HG03025 (cell line): ENCODE data around the gene VEPH1.

Experiments used
- ATAC-seq: cut with Tn5 transposase; IDR thresholded peaks from one replicate; pipeline ENCODE4 v1.9.1; 2021; ENCODE audit warnings: mild to moderate bottlenecking, moderate library complexity; ENCODE audit not compliant: unreplicated experiment, low FRiP score

The VEPH1 gene

DNA sequence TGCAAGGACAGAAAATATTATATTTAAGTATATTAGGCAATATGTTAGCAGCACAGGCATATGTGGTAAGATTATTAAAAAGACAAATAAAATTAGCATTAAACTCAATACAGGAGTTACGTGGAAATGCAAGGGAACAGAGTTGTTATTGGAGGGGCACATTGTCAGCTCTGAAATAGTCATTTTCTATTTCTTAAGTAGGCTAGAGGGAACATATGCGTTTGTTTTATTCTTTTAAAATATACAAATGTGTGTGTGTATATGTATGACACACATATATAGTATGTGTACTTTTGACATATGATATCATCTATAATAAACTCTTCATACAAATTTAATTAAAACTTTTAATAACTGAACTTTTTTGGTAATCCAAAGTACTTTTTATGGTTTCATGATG is 22.8 kb upstream of the VEPH1 start:
- ATAC-seq: no peak

DNA sequence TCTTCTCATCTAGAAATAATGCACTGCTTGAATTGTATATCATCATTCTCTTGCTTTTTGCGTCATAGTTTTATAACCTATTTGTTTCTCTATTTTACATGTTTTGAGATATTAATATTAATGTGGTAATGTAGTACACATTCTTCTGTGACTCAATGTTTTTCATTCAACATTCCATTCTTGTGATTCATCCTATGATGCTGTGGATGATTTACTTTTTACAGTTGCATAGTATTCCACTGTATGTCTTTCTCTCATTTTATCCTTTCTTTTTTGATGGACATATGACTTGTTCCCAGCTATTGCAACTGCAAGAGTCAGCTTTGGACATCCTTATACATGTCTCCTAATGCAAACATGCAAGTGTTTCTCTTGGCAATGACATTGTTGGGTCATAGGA is 20.6 kb upstream of the VEPH1 start:
- no peak for ATAC-seq

- no peak for ATAC-seq
These were observed 19.4 kb upstream of the VEPH1 start for GRCh38 chr3:157522648-157523047.

DNA sequence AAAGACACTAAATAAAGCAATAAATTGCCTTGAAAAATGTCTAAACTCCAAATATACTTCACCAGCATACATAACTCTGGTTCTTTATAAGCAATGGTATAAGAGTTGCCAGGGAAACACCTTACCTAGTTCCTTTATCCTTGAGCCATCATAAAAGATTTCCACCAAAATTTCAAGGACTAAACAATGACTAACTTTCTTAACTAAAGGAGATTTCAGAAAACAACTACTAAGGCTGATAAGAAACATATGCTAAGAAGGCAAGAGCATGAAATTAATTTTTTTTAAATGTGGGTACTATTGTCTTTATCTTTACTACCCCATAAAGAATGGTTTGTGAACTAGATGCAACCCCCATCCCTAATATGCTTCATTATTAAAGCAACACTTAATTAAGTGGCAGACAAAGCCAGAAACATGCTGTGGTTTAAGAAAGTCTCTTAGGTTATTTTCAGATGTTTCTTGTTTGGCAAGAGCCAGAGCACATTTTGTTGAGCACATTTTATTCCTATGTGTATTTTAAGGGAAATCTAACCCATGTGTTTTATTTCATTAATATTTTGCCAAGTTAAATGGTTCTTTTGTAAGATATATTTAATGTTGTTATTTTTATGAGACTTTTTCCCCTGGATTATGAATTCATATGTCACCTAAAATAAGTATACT is 17.4 kb upstream of the VEPH1 start:
- ATAC-seq: no peak

DNA sequence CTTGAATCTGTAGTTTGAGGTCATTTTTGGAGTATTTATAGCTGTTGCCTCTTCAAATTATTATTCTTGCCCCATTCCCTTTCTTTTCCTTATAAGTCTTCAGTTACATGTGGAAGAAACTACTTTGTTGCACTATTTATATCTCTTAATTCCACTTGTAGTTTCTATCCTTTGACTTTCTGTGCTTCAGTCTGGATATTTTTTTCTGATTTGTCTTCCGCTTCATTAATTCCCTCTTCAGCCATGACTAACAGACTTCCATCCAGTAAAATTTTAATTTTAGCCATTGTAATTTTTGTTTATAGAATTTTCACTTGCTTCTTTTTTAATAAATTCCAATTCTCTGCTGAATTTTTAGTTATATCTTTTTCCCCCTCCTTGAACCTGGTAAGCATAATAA is 15.7 kb upstream of the VEPH1 start:
- no peak for ATAC-seq

- no peak for ATAC-seq
These were observed 13.7 kb upstream of the VEPH1 start for GRCh38 chr3:157516928-157517327.

GRCh38 chr3:157515398-157515797 is 12.2 kb upstream of the VEPH1 start:
- no peak for ATAC-seq

- ATAC-seq: no peak
These were observed 11.2 kb upstream of the VEPH1 start for GRCh38 chr3:157514371-157514895.

GRCh38 chr3:157513585-157513984 is 10.4 kb upstream of the VEPH1 start:
- no peak for ATAC-seq

GRCh38 chr3:157512534-157512933 is 9.3 kb upstream of the VEPH1 start:
- ATAC-seq: no peak

DNA sequence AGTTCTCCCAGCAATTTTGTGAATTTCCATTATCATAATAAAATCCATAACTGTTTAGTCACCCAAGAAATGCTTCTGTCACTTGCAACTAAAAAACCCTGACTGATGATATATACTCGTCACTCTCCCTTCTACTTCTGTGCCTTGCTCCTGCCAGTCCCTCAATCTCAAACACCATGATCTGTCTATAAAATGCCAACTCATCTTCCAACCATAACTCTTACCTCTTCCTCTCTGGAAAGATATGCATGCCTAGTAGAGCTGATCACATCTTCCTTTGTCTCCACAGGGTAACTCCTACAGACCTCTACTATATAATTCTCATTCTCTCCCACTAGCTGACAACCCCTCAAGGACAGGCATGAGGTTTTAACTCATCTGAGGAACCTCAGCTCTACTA is 5.2 kb upstream of the VEPH1 start:
- ATAC-seq: no peak

GRCh38 chr3:157501863-157502262 is 1.4 kb downstream of the VEPH1 start:
- no peak for ATAC-seq

DNA sequence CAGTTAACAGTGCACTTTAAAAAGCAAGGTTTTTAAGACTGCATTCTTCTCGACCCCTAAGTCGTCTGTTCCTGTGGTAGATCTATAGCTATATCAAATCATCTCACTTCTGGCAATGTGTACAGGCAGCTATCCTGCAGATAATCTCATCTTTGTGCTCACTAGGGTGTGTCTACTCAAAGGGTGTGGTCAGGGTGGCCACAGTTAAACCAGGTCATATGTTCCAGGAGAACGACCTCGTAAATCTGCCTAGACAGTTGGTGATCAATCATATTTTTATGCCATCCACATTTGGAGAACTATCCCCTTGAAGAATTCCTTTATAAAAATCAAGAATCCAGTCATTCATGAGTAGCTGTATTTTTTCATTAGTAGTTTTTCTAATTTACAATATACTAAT is 3.0 kb downstream of the VEPH1 start:
- ATAC-seq: no peak

GRCh38 chr3:157499342-157499963 is 3.8 kb downstream of the VEPH1 start:
- no peak for ATAC-seq

- no peak for ATAC-seq
These were observed 4.8 kb downstream of the VEPH1 start for GRCh38 chr3:157498371-157498770.

- ATAC-seq: no peak
These were observed 7.4 kb downstream of the VEPH1 start for GRCh38 chr3:157495846-157496245.

DNA sequence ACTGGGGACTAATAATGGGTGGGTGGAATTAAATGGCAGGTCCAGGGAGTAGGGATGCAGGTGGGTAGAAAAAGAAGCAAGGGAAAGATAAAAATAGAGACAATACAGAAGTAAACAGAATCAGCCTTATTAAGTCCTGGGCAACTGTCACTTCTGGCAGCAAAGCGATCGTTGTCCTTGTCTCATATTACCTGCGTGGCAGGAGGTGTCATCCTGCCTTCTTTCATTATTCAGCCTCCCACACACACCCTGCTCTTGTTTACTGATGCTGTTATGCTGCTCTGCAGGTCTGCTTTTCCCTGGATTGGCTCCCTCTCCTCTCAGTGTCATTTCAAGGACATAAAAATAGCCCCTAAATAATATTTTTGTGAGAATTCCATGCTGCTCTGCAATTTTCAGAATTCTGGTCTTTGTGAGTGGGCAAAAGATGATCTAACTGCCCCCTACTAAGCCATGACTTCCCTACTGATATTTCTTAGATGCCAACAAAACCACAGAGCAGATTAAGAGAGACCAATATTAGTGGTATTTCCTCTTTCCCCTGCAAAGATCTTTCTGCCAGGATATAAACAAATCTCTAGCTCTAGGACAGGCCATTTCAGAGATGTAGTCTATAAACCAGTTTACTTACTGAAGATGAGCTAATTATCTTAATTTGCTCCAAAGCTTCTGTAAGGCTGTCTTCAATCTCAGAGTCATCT is 8.5 kb downstream of the VEPH1 start:
- no peak for ATAC-seq

DNA sequence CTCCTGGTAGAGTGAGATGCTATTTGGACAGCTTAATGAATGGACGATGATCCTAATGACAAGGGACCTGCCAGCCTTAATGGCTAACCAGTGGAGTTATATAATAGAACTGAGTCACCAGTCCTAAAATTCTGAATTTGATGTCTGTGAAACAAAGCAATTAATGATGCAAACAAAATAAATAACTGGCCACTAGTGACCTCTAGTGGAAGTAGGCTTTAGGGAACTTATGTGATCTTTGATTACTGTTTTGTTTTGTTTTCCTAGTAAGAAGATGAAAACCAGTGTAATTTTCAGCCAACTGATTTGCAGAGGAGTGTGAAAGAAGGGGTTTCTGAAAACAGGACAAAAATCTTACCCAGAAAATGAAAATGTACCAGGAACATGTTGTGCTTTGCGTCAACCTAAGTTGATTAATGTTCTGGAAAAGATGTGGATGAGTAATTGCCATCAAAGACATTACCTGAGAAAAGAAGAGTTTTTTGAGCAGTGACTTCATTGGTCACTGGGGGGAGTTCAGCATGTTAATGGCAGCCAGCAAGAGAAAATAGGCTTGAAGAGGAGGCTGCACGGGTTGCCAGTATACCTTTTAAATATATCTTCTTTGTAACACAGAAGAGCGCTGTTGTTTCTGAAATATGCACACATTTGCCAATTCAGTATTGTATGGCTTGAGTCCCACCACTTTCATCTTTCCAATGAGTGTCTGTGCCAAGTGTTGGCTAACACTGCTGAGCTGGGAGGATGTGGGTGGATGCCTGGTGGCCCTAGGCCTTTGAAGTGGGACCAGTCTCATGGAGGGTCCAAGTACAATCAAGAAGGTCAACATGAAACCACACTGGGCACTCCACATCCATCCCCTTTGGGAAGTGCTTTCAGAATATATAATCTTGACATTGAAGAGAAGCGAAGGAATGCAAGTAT is 9.3 kb downstream of the VEPH1 start:
- no peak for ATAC-seq

DNA sequence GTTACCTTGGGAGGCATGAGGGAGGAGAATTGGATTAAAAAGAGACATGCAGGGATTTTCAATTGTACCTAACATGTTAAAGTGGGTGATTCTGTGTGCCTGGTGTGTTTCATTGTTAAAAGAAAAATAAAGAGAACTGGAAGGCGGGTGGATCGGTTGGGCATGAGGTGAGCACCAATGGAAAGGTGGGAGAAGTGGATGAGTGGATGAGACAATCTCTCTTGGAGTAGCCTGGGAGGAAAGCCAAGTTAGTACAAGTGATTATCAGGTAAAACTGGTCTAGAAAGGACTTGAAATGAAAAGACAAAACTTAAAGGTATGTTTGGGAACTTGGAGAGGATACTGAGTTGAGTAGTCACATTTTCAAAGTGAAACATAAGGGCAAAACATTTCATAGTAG is 12.1 kb downstream of the VEPH1 start:
- ATAC-seq: no peak

DNA sequence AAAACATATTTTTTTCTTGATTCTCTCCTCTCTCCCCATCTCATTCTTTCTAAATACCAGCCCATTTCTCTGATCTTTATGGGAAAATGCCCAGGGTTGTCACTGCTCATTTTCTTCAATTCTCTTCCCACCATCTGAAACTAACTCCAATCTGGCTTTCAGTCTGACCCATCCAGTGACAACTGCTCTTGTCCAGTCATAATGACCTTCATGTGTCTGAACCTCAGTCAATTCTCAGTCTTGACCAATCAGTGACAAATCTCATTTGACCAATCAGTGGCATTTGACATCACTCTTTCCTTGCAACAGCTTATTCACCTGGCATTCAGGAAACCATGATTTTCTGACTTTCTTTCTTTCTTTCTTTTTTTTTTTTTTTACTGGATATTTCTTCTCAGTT is 15.1 kb downstream of the VEPH1 start:
- ATAC-seq: no peak

GRCh38 chr3:157487339-157487738 is 15.9 kb downstream of the VEPH1 start:
- ATAC-seq: no peak
